ENCODE data around the gene BCAS3.

DNA sequence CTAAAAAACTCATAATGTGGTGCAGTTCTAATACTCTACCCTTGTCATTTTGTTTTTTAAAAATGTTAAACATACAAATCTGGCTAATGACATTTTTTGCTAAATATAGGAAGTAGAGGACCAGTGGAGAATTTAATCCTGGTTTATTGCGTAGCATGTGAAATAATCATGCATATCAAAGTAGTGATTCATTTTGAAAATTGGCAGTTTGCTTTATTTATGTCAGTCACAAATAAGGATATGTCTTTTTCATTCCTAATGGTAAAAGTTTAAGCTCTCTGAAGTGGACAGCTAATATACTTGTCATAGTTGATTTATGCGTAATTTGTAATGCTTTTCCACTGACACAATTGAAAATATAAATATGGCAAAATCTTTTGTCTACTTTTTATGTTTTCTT is 224.2 kb downstream of the BCAS3 start:
- no peak for TF ChIP-seq HDGF (IDR thresholded peaks at IDR 0.05; ENCODE audit: borderline replicate concordance)
- TF ChIP-seq BHLHE40 (IDR thresholded peaks at IDR 0.05; ENCODE audit: borderline replicate concordance): no peak
- no peak for TF ChIP-seq ELF4 (IDR thresholded peaks at IDR 0.05)
- no peak for TF ChIP-seq ARNT (IDR thresholded peaks at IDR 0.05)
- TF ChIP-seq NFRKB (IDR thresholded peaks at IDR 0.05): no peak
- TF ChIP-seq, protein P1, sequence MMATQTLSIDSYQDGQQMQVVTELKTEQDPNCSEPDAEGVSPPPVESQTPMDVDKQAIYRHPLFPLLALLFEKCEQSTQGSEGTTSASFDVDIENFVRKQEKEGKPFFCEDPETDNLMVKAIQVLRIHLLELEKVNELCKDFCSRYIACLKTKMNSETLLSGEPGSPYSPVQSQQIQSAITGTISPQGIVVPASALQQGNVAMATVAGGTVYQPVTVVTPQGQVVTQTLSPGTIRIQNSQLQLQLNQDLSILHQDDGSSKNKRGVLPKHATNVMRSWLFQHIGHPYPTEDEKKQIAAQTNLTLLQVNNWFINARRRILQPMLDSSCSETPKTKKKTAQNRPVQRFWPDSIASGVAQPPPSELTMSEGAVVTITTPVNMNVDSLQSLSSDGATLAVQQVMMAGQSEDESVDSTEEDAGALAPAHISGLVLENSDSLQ (IDR thresholded peaks at IDR 0.05): peak; percentile 82
- no peak for TF ChIP-seq ZNF384 (IDR thresholded peaks at IDR 0.05)
- no peak for TF ChIP-seq SUZ12 (IDR thresholded peaks at IDR 0.05)
